Neural crest cell (in vitro differentiated cells): ENCODE results near the gene KIAA0319L. TPM values are rescaled to one million over a fixed set of nuclear protein-coding genes. Genes with fewer than 3 reads are reported as not detected.

ENCODE experiments used
- DNase-seq: peaks from one replicate; pipeline ENCODE4 v3.0.0; 2021; ENCODE audit warnings: low read depth, mixed read lengths, low spot score
- H3K27ac Mint-ChIP-seq: one replicate; pipeline ENCODE4 v1.8.0; 2021; ENCODE audit warnings: mild to moderate bottlenecking, mixed read lengths; ENCODE audit not compliant: unreplicated experiment
- H3K27me3 Mint-ChIP-seq: 2 replicates; pipeline ENCODE4 v1.8.0; 2021; ENCODE audit warnings: low read depth, mild to moderate bottlenecking, mixed read lengths
- H3K36me3 Mint-ChIP-seq: 2 replicates; pipeline ENCODE4 v1.8.0; 2021; ENCODE audit warnings: low read depth, mild to moderate bottlenecking, mixed read lengths
- H3K4me1 Mint-ChIP-seq: 2 replicates; pipeline ENCODE4 v1.8.0; 2021; ENCODE audit warnings: mixed read lengths
- H3K4me3 Mint-ChIP-seq: one replicate; pipeline ENCODE4 v1.8.0; 2021; ENCODE audit warnings: mild to moderate bottlenecking, mixed read lengths
- H3K9me3 Mint-ChIP-seq: 2 replicates; pipeline ENCODE4 v1.8.0; 2021; ENCODE audit warnings: mixed read lengths
- CTCF ChIP-seq: fragments of 200-600 bp; sonication (generic); conservative IDR thresholded peaks from 2 replicates; pipeline ENCODE4 v1.5.0; 2021; ENCODE audit warnings: antibody characterized with exemption, mild to moderate bottlenecking
- total RNA-seq: library from RNA; stranded (reverse); gene quantifications from 2 replicates; pipeline ENCODE4 v1.2.1, GENCODE V29; 2021

KIAA0319L gene
- total RNA-seq, 1 donor from 2014 or later = 54.2 TPM

- DNase-seq = no peak
- Mint-ChIP-seq H3K27me3 (peaks cover 18% of the 10 kb centered on the region), H3K36me3 (no peaks in the 10 kb centered on the region), H3K4me3 (peak overlapping the region; percentile 52), H3K27ac (no peak overlapping the region), H3K4me1 (peaks cover 9% of the 10 kb centered on the region), H3K9me3 (no peaks in the 10 kb centered on the region)
- TF ChIP-seq CTCF = peak; percentile 1
These were observed 7.9 kb upstream of the KIAA0319L start for GRCh38 chr1:35564884-35565741.

GRCh38 chr1:35564037-35564883 lies 7.1 kb upstream of the KIAA0319L start:
- Mint-ChIP-seq H3K4me3 (peak overlapping the region; percentile 52), H3K27ac (peak overlapping the region; percentile 47), H3K27me3 (peaks cover 10% of the 10 kb centered on the region), H3K4me1 (peaks cover 12% of the 10 kb centered on the region), H3K36me3 (no peaks in the 10 kb centered on the region), H3K9me3 (no peaks in the 10 kb centered on the region)
- peak; percentile 79 for TF ChIP-seq CTCF
- DNase-seq = peak; percentile 79

GRCh38 chr1:35563166-35563565 lies 6.0 kb upstream of the KIAA0319L start:
- Mint-ChIP-seq H3K27ac (no peak overlapping the region), H3K9me3 (no peaks in the 10 kb centered on the region), H3K27me3 (peaks cover under 1% of the 10 kb centered on the region), H3K4me1 (peaks cover 21% of the 10 kb centered on the region), H3K36me3 (no peaks in the 10 kb centered on the region), H3K4me3 (peak overlapping the region; percentile 19)
- no peak for DNase-seq
- TF ChIP-seq CTCF = no peak

GRCh38 chr1:35561972-35562680 lies 4.9 kb upstream of the KIAA0319L start:
- no peak for DNase-seq
- Mint-ChIP-seq H3K27ac (no peak overlapping the region), H3K36me3 (no peaks in the 10 kb centered on the region), H3K27me3 (no peaks in the 10 kb centered on the region), H3K9me3 (no peaks in the 10 kb centered on the region), H3K4me1 (peaks cover 23% of the 10 kb centered on the region), H3K4me3 (peak overlapping the region; percentile 53)
- no peak for TF ChIP-seq CTCF

- Mint-ChIP-seq H3K9me3 (no peaks in the 10 kb centered on the region), H3K27ac (no peak overlapping the region), H3K36me3 (no peaks in the 10 kb centered on the region), H3K4me1 (peaks cover 27% of the 10 kb centered on the region), H3K27me3 (no peaks in the 10 kb centered on the region), H3K4me3 (peak overlapping the region; percentile 53)
- no peak for DNase-seq
- no peak for TF ChIP-seq CTCF
These were observed 4.2 kb upstream of the KIAA0319L start for GRCh38 chr1:35561297-35561971.
